Measurements from ENCODE around the gene SLC7A8. TPM values are rescaled to one million over a fixed set of nuclear protein-coding genes. Genes with fewer than 3 reads are reported as not detected.
"Not testable (repeated sequence)": the region's sequence is repeated elsewhere in the genome, so short reads cannot be mapped to it uniquely, and the experiment has no call there.

The SLC7A8 gene
- total and polyA plus RNA-seq, 3 donors from 2014 or later, result 73.5 to 94.2 (median 78.2) TPM

DNA sequence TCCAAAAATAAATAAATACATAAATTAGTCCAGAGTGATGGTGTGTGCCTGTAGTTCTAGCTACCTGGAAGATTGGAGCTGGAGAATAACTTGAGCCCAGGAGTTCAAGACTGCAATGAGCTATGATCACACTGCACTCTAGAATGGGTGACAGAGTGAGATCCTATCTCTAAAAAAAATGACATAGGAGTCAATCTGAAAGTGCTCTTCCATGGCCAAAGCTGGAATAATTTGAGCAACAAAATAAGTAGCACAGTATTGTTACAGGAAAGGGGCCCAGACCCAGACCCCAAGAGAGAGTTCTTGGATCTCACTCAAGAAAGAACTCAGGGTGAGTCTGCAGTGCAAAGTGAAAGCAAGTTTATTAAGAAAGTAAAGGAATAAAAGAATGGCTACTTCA, 24.9 kb upstream of the SLC7A8 start:
- no peak for TF ChIP-seq POLR2A (IDR thresholded peaks at IDR 0.05)
- TF ChIP-seq, protein P1, sequence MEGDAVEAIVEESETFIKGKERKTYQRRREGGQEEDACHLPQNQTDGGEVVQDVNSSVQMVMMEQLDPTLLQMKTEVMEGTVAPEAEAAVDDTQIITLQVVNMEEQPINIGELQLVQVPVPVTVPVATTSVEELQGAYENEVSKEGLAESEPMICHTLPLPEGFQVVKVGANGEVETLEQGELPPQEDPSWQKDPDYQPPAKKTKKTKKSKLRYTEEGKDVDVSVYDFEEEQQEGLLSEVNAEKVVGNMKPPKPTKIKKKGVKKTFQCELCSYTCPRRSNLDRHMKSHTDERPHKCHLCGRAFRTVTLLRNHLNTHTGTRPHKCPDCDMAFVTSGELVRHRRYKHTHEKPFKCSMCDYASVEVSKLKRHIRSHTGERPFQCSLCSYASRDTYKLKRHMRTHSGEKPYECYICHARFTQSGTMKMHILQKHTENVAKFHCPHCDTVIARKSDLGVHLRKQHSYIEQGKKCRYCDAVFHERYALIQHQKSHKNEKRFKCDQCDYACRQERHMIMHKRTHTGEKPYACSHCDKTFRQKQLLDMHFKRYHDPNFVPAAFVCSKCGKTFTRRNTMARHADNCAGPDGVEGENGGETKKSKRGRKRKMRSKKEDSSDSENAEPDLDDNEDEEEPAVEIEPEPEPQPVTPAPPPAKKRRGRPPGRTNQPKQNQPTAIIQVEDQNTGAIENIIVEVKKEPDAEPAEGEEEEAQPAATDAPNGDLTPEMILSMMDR (IDR thresholded peaks at IDR 0.05), result no peak
- Histone ChIP-seq H3K4me1 (no peaks in the 10 kb centered on the region), H3K27ac (no peak overlapping the region), H3K36me3 (ENCODE audit: low read depth, missing control alignments) (no peaks in the 10 kb centered on the region), H3K4me3 (no peak overlapping the region), H3K27me3 (no peaks in the 10 kb centered on the region), H3K9me3 (no peaks in the 10 kb centered on the region)
- no peak for DNase-seq
- intact Hi-C loops (cut with DNase I; ENCODE audit: low total_unique reads), result no loop called here

DNA sequence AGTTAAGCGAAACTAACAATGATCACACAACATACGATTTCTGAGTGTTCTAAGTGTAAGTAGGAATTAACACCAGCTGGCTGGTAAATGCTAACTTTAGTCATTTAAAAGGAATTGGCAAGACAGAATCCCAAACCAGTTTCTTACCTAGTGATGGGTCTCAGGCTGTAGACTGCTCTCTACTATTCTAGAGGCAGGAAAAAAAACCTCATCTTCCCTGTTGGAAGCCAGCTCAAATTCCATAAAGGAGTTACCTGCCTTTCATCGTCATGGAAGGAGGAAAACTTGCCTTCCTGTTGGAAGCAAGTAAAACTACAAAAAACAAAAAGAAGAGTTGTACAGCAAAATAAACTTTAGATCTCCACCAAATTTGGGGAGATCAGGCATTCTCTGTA, 23.7 kb upstream of the SLC7A8 start:
- no peak overlapping the region for H3K4me3 ChIP-seq
- H3K27ac ChIP-seq, result no peak overlapping the region
- TF ChIP-seq, protein P1 (IDR thresholded peaks at IDR 0.05), result no peak
- no peak for TF ChIP-seq POLR2A (IDR thresholded peaks at IDR 0.05)
- no peaks in the 10 kb centered on the region for H3K9me3 ChIP-seq
- H3K27me3 ChIP-seq, result no peaks in the 10 kb centered on the region
- H3K36me3 ChIP-seq (ENCODE audit: low read depth, missing control alignments), result no peaks in the 10 kb centered on the region
- no peaks in the 10 kb centered on the region for H3K4me1 ChIP-seq
- WGBS, 2 donors, result 68 to 71% methylated on average over 3 of the region's 3 CpGs
- no peak for DNase-seq
- intact Hi-C loops (cut with DNase I; ENCODE audit: low total_unique reads), result no loop called here

DNA sequence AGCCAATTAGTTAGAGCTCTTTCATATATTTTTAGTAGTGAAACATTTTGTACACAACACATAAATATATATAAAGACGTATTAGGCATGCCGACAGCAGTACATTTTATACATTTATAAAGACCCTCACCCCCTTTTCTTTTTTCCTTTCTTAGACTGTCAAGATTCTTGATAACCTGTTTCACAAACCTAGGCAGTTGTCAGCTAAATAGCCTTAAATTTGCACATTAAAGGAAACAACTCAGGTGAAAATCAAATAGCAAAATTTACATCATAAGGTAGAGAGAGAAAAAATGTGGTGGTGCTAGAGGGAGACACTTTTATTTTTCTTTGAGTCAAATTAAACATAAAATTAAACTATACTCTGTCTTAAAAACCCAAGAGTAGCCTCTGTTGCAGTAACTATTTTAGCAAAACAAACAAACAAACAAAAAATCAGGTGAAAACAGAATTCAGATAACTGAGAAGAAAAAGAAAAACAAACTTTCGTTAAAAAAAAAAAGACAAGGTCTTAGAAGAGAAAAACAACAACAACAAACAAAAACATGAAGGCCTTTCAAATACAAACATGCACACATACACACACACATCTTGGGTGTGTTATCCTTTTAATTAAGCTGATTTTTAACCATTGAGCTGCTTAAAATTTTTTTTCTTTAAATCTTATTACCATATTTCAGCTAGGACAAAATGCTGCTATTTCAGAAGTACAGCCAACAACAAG, 23.1 kb upstream of the SLC7A8 start:
- Histone ChIP-seq H3K27ac (no peak overlapping the region), H3K36me3 (ENCODE audit: low read depth, missing control alignments) (no peaks in the 10 kb centered on the region), H3K4me3 (no peak overlapping the region), H3K27me3 (no peaks in the 10 kb centered on the region), H3K4me1 (no peaks in the 10 kb centered on the region), H3K9me3 (no peaks in the 10 kb centered on the region)
- TF ChIP-seq, protein P1 (IDR thresholded peaks at IDR 0.05), result no peak
- no peak for TF ChIP-seq POLR2A (IDR thresholded peaks at IDR 0.05)
- DNase-seq, result no peak
- WGBS, 2 donors, result 81 to 87% methylated on average over 3 of the region's 3 CpGs
- intact Hi-C loops (cut with DNase I; ENCODE audit: low total_unique reads), result no loop called here

DNA sequence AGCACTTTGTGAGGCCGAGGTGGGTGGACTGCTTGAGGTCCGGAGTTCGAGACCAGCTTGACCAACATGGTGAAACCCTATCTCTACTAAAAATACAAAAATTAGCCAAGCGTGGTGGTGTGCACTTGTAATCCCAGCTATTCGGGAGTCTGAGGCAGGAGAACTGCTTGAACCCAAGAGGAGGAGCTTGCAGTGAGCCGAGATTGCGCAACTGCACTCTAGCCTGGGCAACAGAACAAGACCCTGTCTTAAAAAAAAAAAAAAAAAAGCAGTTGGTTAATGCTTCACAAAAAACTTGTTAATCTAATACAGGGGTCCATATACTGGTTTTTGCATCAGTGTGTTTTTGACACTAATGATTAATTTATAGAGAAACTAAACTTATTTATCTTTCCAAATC, 18.5 kb upstream of the SLC7A8 start:
- H3K36me3 ChIP-seq (ENCODE audit: low read depth, missing control alignments), result no peaks in the 10 kb centered on the region
- H3K9me3 ChIP-seq, result no peaks in the 10 kb centered on the region
- intact Hi-C loops (cut with DNase I; ENCODE audit: low total_unique reads), result no loop called here
- no peak overlapping the region for H3K4me3 ChIP-seq
- DNase-seq, result no peak
- no peaks in the 10 kb centered on the region for H3K27me3 ChIP-seq
- H3K4me1 ChIP-seq, result no peaks in the 10 kb centered on the region
- no peak for TF ChIP-seq POLR2A (IDR thresholded peaks at IDR 0.05)
- TF ChIP-seq, protein P1 (IDR thresholded peaks at IDR 0.05), result no peak
- WGBS, 2 donors, result 93 to 94% methylated on average over 7 of the region's 7 CpGs
- H3K27ac ChIP-seq, result no peak overlapping the region

DNA sequence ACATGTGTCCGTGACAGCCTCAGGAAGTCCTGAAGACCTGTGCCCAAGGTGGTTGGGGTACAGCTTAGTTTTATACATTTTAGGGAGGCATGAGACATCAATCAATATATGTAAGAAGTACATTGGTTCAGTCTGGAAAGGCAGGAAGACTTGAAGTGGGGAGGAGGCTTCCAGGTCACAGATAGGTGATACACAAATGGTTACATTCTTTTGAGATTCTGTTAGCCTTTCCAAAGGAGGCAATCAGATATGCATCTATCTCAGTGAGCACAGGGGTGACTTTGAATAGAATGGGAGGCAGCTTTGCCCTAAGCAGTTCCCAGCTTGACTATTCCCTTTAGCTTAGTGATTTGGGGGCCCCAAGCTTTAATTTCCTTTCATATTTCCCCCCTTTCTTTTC, 15.7 kb upstream of the SLC7A8 start:
- WGBS, 2 donors, result 89 to 90% methylated on average over 1 of the region's 1 CpG

DNA sequence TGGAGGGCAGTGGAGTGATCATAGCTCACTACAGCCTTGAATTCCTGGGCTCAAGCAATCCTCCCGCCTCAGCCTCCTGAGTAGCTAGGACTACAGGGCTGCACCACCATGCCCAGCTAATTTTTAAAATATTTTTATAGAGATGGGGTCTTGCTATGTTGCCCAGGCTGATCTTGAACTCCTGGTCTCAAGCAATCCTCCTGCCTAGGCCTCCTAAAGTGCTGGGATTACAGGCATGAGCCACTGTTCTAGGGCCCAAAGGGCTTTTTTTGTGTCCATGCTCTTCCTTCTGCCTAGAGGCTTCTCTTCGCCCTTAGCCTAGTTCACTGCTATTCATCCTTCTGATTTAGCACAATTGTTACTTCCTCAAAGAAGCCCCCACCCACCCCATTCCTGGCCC, 13.0 kb upstream of the SLC7A8 start:
- intact Hi-C loops (cut with DNase I; ENCODE audit: low total_unique reads); H3K9me3 ChIP-seq; H3K36me3 ChIP-seq (ENCODE audit: low read depth, missing control alignments); H3K4me1 ChIP-seq; H3K27me3 ChIP-seq; H3K4me3 ChIP-seq; DNase-seq; H3K27ac ChIP-seq: not testable (repeated sequence)
- WGBS, 2 donors, result 81 to 94% methylated on average over 2 of the region's 2 CpGs

More for the DNA sequence above, 15.7 kb upstream of the SLC7A8 start:
- H3K27me3 ChIP-seq; H3K4me1 ChIP-seq; DNase-seq; H3K4me3 ChIP-seq; H3K9me3 ChIP-seq; H3K36me3 ChIP-seq (ENCODE audit: low read depth, missing control alignments); intact Hi-C loops (cut with DNase I; ENCODE audit: low total_unique reads); H3K27ac ChIP-seq: not testable (repeated sequence)

All from testis (tissue), 3 donors.